CD4-positive, alpha-beta T cell treated with Interleukin-2 at 100 ng/mL for 4 hours (primary cell): ENCODE measurements around the gene CERCAM.
"Not testable (repeated sequence)": the region's sequence is repeated elsewhere in the genome, so short reads cannot be mapped to it uniquely, and the experiment has no call there.

Experiments
- DNase-seq: peaks from one replicate; pipeline ENCODE4 v3.0.0-alpha.2; 2020; ENCODE audit warnings: low spot score

CERCAM gene

GRCh38 chr9:128393145-128393775 is 27.4 kb upstream of the CERCAM start:
- no peak for DNase-seq

DNA sequence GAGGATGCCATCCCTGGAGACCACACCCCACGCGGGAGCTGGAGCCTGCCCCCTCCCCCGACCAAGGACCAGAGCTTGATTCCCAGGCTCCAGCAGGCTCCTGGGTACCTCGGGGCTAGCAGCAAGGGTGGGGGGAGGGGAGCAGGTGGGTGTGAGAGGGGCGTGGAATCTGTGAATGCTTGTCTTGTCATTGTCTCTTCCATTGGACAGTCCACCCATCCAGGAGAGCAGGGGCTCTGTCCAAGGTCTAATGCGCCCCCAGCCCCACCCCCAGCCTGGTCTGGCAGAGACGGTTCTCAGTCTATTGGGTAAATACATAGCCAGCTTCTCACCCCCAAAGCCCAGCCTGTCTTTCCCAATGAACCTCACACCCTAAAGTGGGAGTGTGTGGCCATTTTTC is 26.7 kb upstream of the CERCAM start:
- no peak for DNase-seq

DNA sequence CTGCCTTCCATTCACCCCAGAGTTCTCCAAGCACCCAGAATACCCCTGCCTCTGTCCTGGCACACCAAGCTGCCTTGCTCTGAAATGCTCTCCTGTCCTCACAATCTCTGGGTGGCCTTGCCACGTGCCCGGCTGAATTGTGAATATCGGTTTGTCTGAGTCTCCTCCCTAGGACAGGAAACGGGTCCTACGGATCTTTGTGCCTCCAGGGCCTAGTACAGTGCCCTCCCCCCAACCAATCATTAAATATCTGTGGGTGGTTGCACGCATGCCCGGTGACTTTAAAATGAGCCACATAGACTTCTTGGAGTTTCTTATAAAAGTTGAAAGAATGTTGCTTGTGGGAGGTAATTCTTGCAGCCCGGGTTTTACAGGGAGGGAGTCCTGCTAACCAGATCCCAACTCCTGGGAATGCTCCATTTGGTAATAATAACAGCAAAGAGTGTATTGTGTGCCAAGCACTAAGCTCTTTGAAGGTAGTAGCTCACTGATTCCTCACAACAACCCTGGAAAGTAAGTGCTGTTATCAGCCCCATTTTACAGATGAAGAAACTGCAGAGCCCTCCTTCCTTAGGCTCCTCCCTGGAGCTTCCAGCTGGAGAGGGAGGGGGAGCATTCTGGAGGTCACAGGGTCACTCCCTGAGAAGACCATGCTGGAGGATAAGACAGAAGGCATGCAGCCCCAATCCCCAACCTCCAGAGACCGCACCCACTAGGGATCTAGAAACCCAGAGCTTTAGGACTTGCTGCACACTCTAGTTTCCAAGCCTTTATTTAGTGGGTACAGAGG is 26.1 kb upstream of the CERCAM start:
- no peak for DNase-seq

DNA sequence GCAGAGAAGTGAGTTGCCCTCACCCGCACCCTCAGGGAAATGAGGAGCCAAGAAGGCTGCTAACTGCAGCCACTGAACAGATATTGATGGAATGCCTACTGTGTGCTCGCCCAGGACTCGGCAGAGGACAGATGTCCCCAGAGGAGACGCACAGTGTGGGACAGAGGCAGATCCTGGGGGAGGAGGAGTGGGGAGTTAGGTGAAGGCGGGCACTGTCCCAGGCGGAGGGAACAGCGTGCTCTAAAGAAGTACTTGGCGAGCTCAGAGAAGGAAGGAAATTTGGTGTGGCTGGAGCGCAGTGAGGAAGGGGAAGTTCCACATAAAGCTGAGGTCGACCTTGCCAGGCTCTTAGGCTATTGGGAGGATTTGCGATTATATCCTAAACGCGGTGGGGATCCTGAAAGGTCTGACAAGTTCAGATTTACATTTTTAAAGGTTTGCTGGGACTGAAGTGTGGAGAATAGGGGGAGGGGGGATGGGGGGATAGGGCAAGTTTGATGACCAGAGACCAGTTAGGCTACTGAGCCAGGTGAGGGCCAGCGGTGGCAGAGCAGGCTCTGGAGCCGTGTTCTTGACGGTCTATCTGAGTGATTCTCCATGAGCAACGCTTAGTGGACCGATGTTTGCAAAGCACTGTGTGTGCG is 23.6 kb upstream of the CERCAM start:
- no peak for DNase-seq

DNA sequence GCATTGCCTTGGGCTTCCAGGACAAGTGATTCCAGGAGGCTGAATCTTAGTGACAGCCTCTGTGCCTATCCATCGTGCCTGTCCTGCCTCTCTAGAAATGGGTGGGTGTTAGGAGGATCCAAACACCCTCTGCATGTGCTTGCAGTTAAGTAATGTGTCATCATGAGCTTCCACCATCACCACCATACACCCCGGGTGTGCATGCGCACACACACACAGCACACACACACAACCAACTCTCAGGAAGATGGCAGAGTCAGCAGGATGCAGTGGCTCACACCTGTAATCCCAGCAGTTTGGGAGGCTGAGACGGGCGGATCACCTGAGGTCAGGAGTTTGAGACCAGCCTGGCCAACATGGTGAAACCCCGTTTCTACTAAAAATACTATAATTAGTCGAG is 22.8 kb upstream of the CERCAM start:
- DNase-seq = no peak

GRCh38 chr9:128399861-128400260 is 20.8 kb upstream of the CERCAM start:
- DNase-seq = no peak

- DNase-seq = no peak
These were observed 16.1 kb upstream of the CERCAM start for GRCh38 chr9:128404560-128404959.

GRCh38 chr9:128405077-128405779 is 15.4 kb upstream of the CERCAM start:
- DNase-seq = no peak

- no peak for DNase-seq
These were observed 14.9 kb upstream of the CERCAM start for GRCh38 chr9:128405780-128406171.

GRCh38 chr9:128406848-128407391 is 13.7 kb upstream of the CERCAM start:
- DNase-seq = no peak

DNA sequence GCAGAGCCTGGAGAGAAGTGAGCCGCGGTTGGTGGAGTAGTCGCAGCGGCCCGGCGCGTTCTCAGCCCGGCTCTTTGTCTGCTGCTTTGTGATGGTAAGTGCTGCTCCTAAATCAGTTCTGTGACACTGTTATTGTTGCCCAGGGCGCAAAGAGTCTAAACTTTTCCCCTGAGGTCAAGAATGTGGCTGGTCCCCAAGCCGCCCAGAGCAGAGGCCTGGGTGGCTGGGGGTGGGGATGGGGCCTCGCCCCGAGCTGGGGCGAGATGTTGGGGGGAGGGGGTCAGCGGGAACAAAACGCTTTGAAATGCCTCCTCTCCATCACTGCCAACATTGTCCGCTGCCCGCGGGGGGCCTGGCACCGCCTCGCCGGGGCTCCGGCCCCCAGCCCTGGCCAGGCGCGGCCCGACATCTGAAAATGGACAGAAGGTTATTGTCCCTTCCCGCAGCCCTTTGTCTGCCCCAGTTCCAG is 11.7 kb upstream of the CERCAM start:
- no peak for DNase-seq

GRCh38 chr9:128409450-128409849 is 11.2 kb upstream of the CERCAM start:
- no peak for DNase-seq

DNA sequence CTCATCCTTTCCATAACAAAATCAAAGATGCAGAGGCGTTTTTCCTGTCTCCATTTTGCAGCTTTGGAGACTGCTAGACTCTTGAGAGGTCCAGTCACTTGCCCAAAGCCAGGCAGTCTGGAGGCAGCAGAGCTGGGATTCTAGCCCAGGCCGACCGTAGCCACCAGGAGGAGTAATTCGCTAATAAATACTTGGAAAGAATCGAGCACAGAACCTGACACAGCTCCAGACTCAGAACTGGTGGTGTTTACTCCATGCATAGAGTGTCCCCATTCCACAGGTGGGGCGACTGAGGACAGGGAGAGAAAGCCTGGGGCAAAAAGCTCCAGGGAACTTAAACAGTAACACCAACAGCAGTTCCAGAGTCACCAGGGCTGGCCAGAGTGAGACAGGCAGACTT is 10.7 kb upstream of the CERCAM start:
- DNase-seq = no peak

GRCh38 chr9:128411364-128412119 is 9.1 kb upstream of the CERCAM start:
- no peak for DNase-seq

- peak; percentile 39 for DNase-seq
These were observed 8.4 kb upstream of the CERCAM start for GRCh38 chr9:128412120-128412790.

DNA sequence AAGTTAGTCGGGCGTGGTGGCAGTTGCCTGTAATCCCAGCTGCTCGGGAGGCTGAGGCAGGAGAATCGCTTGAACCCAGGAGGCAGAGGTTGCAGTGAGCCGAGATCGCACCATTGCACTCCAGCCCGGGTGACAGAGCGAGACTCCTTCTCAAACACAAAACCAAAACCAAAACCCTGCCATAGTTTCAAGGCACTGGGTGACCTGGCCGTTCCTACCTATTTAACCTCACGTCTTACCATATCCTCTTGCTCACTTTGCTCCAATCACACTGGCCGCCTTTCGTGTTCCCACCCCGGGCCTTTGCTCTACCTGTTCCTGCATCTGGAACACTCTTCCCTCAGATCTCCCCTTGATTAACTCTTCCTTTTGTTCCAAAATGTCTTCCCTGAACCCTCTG is 6.9 kb upstream of the CERCAM start:
- DNase-seq = not testable (repeated sequence)

DNA sequence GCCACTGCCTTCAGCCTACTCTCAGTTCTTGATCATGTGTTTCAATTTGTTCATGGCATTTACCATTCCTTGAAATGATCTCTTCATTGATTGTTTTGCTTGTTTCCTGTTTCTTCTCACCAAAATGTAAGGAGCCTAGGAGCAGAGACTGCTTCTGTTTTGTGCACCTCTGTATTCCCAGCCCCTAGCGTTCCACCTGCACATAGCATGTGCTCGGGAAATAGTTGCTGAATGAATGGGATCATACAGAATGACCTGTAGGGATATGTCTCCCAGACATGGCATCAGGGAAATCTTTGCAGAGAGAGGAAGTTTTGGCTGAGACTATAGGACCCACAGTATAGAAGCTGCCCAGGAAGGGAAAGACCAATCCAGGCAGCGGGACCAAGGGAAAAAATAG is 6.2 kb upstream of the CERCAM start:
- no peak for DNase-seq

- DNase-seq = no peak
These were observed 5.4 kb upstream of the CERCAM start for GRCh38 chr9:128415281-128415680.

- DNase-seq = no peak
These were observed 4.6 kb upstream of the CERCAM start for GRCh38 chr9:128416014-128416413.

- DNase-seq = no peak
These were observed 4.1 kb upstream of the CERCAM start for GRCh38 chr9:128416432-128417019.
